Endothelial cell of umbilical vein (primary cell): ENCODE measurements around the gene STARD5. TPM values are rescaled to one million over a fixed set of nuclear protein-coding genes. Genes with fewer than 3 reads are reported as not detected.

ENCODE experiments used
- BruUV-seq: library from RNA; stranded (reverse); fragments of 400-500 nt; replicated peaks from 2 replicates; lab custom pipeline; 2021; lab: Mats Ljungman, UMichigan
- CTCF ChIA-PET: fragments of 300-600, 350-600 bp; sonication (Branson Sonifier 250); formaldehyde crosslinking; loops from one replicate; lab custom pipeline; 2021; ENCODE audit warnings: antibody characterized with exemption, inconsistent platforms; lab: Charles Lee
- POLR2A ChIA-PET: fragments of 300-600, 350-600 bp; sonication (Branson Sonifier 250); formaldehyde crosslinking; loops from one replicate; lab custom pipeline; 2021; ENCODE audit warnings: antibody characterized with exemption, inconsistent platforms; lab: Charles Lee
- DNase-seq: peaks from one replicate; pipeline ENCODE4 v3.0.0-alpha.2; 2011; ENCODE audit warnings: low read depth, low spot score
- FAIRE-seq: peaks from 2 replicates; lab custom pipeline; 2011; peaks lifted over from hg19 to GRCh38; lab: Jason Lieb, UNC
- H2AFZ ChIP-seq: 2 replicates; pipeline ENCODE4 v1.6.0; 2012; ENCODE audit warnings: low read depth, low read length, control low read depth, inconsistent platforms
- H3K27ac ChIP-seq: 2 replicates; pipeline ENCODE4 v1.5.1; 2011; ENCODE audit warnings: low read depth, mild to moderate bottlenecking, control low read depth, low read length, moderate library complexity; ENCODE audit not compliant: insufficient read depth
- H3K27me3 ChIP-seq, 2 experiments: 2 replicates each; pipeline versions ENCODE4 v1.6.0 to v1.6.1; 2011; ENCODE audit warnings: low read length in 2 of 2, mixed read lengths in 1 of 2; ENCODE audit not compliant: control insufficient read depth in 2 of 2, insufficient read depth in 2 of 2
- H3K36me3 ChIP-seq, 2 experiments: 2 replicates in 1 of 2; 3 replicates in 1 of 2; pipeline ENCODE4 v1.5.1; 2011; ENCODE audit warnings: low read length in 2 of 2, mild to moderate bottlenecking in 1 of 2, moderate library complexity in 1 of 2; ENCODE audit not compliant: control insufficient read depth in 2 of 2, insufficient read depth in 2 of 2; ENCODE audit errors: extremely low read depth in 1 of 2
- H3K4me1 ChIP-seq: 3 replicates; pipeline ENCODE4 v1.5.1; 2011; ENCODE audit warnings: mild to moderate bottlenecking, low read length; ENCODE audit not compliant: control insufficient read depth, insufficient read depth; ENCODE audit errors: extremely low read depth
- H3K4me2 ChIP-seq: 2 replicates; pipeline ENCODE4 v1.6.1; 2011; ENCODE audit warnings: low read length, control low read depth, mixed read lengths; ENCODE audit not compliant: insufficient read depth
- H3K4me3 ChIP-seq, 3 experiments: fragments of 200-600 bp in 1 of 3; sonication (generic), shearing (Covaris generic) in 1 of 3; replicated peaks in 1 of 3; 2 replicates each; pipeline ENCODE4 v1.5.1; 2011 to 2016; ENCODE audit warnings: control low read depth in 3 of 3, low read length in 3 of 3, mild to moderate bottlenecking in 2 of 3, inconsistent platforms in 1 of 3, low read depth in 1 of 3, moderate library complexity in 1 of 3; ENCODE audit not compliant: insufficient read depth in 1 of 3
- H3K79me2 ChIP-seq: 2 replicates; pipeline ENCODE4 v1.6.0; 2012; ENCODE audit warnings: low read length, inconsistent platforms; ENCODE audit not compliant: control insufficient read depth, insufficient read depth
- H3K9ac ChIP-seq: replicated peaks from 2 replicates; pipeline ENCODE3; 2011; ENCODE audit warnings: low read length, control low read depth; ENCODE audit not compliant: insufficient read depth; ENCODE audit errors: extremely low read depth
- H3K9me1 ChIP-seq: replicated peaks from 3 replicates; pipeline ENCODE4 v1.6.0; 2011; ENCODE audit warnings: mild to moderate bottlenecking, low read length; ENCODE audit not compliant: control insufficient read depth, insufficient read depth; ENCODE audit errors: extremely low read depth
- H3K9me3 ChIP-seq: replicated peaks from 2 replicates; pipeline ENCODE4 v1.5.1; 2012; ENCODE audit warnings: low read length, inconsistent platforms; ENCODE audit not compliant: control insufficient read depth, insufficient read depth
- H4K20me1 ChIP-seq: replicated peaks from 2 replicates; pipeline ENCODE3; 2011; ENCODE audit warnings: mild to moderate bottlenecking, low read length; ENCODE audit not compliant: control insufficient read depth, insufficient read depth; ENCODE audit errors: extremely low read depth
- EZH2 ChIP-seq: IDR thresholded peaks from 2 replicates; pipeline ENCODE4 v1.6.1; 2012; ENCODE audit warnings: borderline replicate concordance, low read depth, mild to moderate bottlenecking, moderate library complexity, low read length, inconsistent platforms; ENCODE audit not compliant: severe bottlenecking
- FOS ChIP-seq: IDR thresholded peaks from 2 replicates; pipeline ENCODE4 v1.6.1; 2011; ENCODE audit warnings: mild to moderate bottlenecking, low read length, moderate library complexity, borderline replicate concordance; ENCODE audit not compliant: insufficient read depth
- GATA2 ChIP-seq: IDR thresholded peaks from 2 replicates; pipeline ENCODE4 v1.7.0; 2011; ENCODE audit warnings: low read depth, mild to moderate bottlenecking, moderate library complexity, mixed read lengths, low read length; ENCODE audit not compliant: insufficient read length, insufficient read depth
- JUN ChIP-seq: IDR thresholded peaks from 2 replicates; pipeline ENCODE4 v1.6.1; 2011; ENCODE audit warnings: borderline replicate concordance, low read depth; ENCODE audit not compliant: insufficient read length, insufficient read depth
- MAX ChIP-seq: IDR thresholded peaks from 2 replicates; pipeline ENCODE4 v1.6.1; 2011; ENCODE audit not compliant: insufficient read depth, insufficient read length
- MYC ChIP-seq: IDR thresholded peaks from one replicate; pipeline ENCODE4 v1.6.1; 2011; ENCODE audit warnings: mild to moderate bottlenecking, low read depth, low read length
- POLR2A ChIP-seq: IDR thresholded peaks from 2 replicates; pipeline ENCODE4 v1.6.1; 2012; ENCODE audit warnings: low read depth, mild to moderate bottlenecking, control low read depth, low read length
- POLR2AphosphoS5 ChIP-seq: IDR thresholded peaks from 2 replicates; pipeline ENCODE4 v1.6.1; 2012; ENCODE audit warnings: low read depth, mild to moderate bottlenecking, control low read depth, low read length, moderate library complexity; ENCODE audit not compliant: insufficient read depth
- dilution Hi-C: fragments of 300-500 bp; cut with MboI; formaldehyde crosslinking; loops from one replicate; pipeline ENCODE4 v1.15.0; 2019; ENCODE audit warnings: low sequenced_read_pairs; ENCODE audit not compliant: extremely low pct_ligation_motif_present
- intact Hi-C: fragments of 100-400 bp; cut with micrococcal nuclease; formaldehyde crosslinking; loops from one replicate; pipeline ENCODE4 v1.10.0; 2022
- polyA plus RNA-seq, 4 experiments: library from polyadenylated mRNA; depleted of rRNA in 3 of 4; stranded (reverse) in 3 of 4; unstranded in 1 of 4; fragments of >200 nt; gene quantifications; 2 replicates each; pipeline versions ENCODE4 v1.2.1 to v1.2.3, GENCODE V29; 2011 to 2012; ENCODE audit warnings: missing spikeins in 1 of 4
- total RNA-seq: library from RNA; stranded (reverse); gene quantifications from 2 replicates; pipeline ENCODE4 v1.2.3, GENCODE V29; 2021
- TF ChIP-seq, protein P1 (sequence below), 2 donors: IDR thresholded peaks; 1 replicate in 1 of 2; 2 replicates in 1 of 2; pipeline ENCODE4 v1.5.1; 2011; ENCODE audit warnings: low read length in 2 of 2, mild to moderate bottlenecking in 2 of 2, moderate library complexity in 2 of 2, control low read depth in 1 of 2, inconsistent platforms in 1 of 2, low read depth in 1 of 2; ENCODE audit not compliant: insufficient read depth in 1 of 2; ENCODE audit errors: extremely low read depth in 1 of 2

The STARD5 gene
- total and polyA plus RNA-seq, 2 donors (not counting 3 experiments of a cell fraction or from before 2014, with no cell fraction given), result 2.2 to 3.0 TPM

- ChIA-PET POLR2A (interaction anchor here (0.5 kb wide), 1 partner anchor 1188 kb away, joined by 22 read pairs; no protein-coding TSS in a partner anchor), CTCF (no interaction called here)
- Histone ChIP-seq H3K4me3 (no peak overlapping the region), H3K4me1 (peaks cover 8% of the 10 kb centered on the region), H3K27me3 (no peaks in the 10 kb centered on the region), H3K4me2 (no peak overlapping the region), H3K36me3 (no peaks in the 10 kb centered on the region), H3K9me3 (no peaks in the 10 kb centered on the region), H3K9me1 (no peaks in the 10 kb centered on the region), H3K79me2 (no peaks in the 10 kb centered on the region), H2AFZ (no peak overlapping the region), H4K20me1 (no peaks in the 10 kb centered on the region), H3K9ac (no peak overlapping the region), H3K27ac (no peak overlapping the region)
- no TSS peak for BruUV-seq
- FAIRE-seq, result no peak
- dilution Hi-C loops (no loop called here), intact Hi-C loops (no loop called here)
- no peak for TF ChIP-seq JUN
- no peak for TF ChIP-seq EZH2
- TF ChIP-seq POLR2A, result no peak
- TF ChIP-seq FOS, result no peak
- no peak for TF ChIP-seq MYC
- no peak for DNase-seq
Measured at GRCh38 chr15:81299630-81300273, 24.2 kb downstream of the STARD5 start.

DNA sequence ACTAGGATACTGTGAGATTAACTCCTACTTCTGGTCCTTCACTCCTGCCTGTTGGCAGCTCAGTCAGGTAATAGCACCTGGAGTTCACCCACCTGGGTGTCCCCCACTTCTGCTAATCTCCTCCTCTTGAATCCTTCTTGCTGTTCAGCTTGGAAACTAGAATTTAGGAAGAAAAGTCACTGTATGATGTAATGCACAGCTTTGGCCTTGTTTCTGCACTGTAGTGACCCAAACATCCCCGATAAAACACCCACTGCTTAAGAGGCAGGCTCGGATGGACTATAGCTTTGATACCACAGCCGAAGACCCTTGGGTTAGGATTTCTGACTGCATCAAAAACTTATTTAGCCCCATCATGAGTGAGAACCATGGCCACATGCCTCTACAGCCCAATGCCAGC, 24.8 kb downstream of the STARD5 start:
- TF ChIP-seq POLR2AphosphoS5, result no peak
- no peak for TF ChIP-seq JUN
- TF ChIP-seq EZH2, result no peak
- no peak for TF ChIP-seq MYC
- no peak for TF ChIP-seq FOS
- no peak for TF ChIP-seq POLR2A
- no peak for TF ChIP-seq MAX
- TF ChIP-seq, protein P1, sequence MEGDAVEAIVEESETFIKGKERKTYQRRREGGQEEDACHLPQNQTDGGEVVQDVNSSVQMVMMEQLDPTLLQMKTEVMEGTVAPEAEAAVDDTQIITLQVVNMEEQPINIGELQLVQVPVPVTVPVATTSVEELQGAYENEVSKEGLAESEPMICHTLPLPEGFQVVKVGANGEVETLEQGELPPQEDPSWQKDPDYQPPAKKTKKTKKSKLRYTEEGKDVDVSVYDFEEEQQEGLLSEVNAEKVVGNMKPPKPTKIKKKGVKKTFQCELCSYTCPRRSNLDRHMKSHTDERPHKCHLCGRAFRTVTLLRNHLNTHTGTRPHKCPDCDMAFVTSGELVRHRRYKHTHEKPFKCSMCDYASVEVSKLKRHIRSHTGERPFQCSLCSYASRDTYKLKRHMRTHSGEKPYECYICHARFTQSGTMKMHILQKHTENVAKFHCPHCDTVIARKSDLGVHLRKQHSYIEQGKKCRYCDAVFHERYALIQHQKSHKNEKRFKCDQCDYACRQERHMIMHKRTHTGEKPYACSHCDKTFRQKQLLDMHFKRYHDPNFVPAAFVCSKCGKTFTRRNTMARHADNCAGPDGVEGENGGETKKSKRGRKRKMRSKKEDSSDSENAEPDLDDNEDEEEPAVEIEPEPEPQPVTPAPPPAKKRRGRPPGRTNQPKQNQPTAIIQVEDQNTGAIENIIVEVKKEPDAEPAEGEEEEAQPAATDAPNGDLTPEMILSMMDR (IDR thresholded peaks at IDR 0.05; ENCODE audit: extremely low read depth in 1 of 2, insufficient read depth in 1 of 2, low read depth in 1 of 2, low read length in 2 of 2), result no peak
- TF ChIP-seq GATA2, result no peak
- Histone ChIP-seq H3K27me3 (no peaks in the 10 kb centered on the region), H2AFZ (no peak overlapping the region), H3K9me3 (no peaks in the 10 kb centered on the region), H3K9ac (no peak overlapping the region), H3K79me2 (no peaks in the 10 kb centered on the region), H4K20me1 (no peaks in the 10 kb centered on the region), H3K27ac (no peak overlapping the region), H3K36me3 (no peaks in the 10 kb centered on the region), H3K4me3 (no peak overlapping the region), H3K9me1 (no peaks in the 10 kb centered on the region), H3K4me2 (no peak overlapping the region), H3K4me1 (peaks cover 8% of the 10 kb centered on the region)
- dilution Hi-C loops (no loop called here), intact Hi-C loops (no loop called here)
- POLR2A ChIA-PET, result no interaction called here
- CTCF ChIA-PET, result no interaction called here
- DNase-seq (no peak), FAIRE-seq (no peak)
- no TSS peak for BruUV-seq
